Measurements from ENCODE around the gene GNAS.
A peak's percentile ranks its signal among the peaks of the same experiment; 100 is the strongest.

The GNAS gene

DNA sequence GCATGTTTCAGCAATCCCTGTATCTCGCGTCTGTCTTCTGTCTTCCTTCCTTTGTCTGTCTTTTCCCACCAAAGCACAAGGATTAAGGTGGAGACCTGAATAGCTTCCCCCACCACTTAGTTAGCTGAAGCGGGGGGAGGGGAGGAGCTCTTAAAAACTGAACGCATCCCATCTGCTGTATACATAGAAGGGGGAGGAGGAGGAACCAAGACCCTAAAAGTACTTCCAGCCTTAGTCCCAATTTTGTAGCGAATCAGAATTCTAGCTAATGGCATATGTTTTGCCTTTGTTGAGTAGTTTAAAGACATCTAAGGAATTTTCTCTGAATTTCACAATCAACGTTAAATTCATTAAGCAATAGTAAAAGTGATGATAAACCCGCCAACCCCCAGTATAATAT is 47.9 kb downstream of the GNAS start:
- no peak for DNase-seq

DNA sequence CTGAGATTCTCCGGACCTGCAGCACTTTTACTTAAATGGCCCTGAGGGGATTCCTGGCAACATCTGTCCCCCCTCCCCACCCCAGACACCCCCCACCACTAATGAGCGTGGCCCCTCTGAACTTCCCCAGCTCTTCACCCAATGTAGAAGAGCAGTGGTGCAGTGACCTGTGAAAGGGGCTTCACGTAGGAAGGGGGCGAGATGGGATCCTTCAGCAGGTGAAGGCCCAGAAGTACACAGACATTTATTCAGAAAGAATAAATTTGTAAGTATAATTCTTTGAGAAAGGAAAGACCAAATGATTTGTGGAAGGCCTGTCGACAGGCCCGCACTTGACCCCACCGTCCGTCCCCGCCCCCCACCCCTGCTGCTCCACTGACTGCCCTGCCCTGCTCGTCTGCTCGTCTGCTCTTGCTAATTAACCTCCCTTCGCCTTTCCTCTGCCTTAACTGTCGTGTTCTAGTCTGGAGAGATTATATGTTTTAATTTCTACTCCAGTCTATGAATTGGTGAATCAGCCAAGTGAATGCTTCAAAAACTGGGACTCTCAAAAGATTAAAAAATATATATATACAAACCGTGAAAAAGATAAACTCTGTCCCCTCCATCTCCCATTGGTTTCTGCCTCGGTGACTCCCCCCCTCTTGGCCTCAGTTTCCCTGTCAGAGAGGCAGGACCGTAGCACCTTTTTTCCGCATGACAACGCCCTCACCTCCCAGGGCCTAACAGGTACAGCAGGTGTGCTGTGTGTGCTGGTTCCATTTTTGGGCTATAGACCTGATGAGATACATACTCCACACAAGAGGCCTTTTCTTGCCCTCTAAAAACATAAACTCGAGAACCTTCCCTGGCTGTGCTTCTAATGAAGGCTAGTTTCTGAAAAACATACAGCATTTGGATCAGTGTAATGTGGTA is 49.2 kb downstream of the GNAS start:
- DNase-seq: no peak

DNA sequence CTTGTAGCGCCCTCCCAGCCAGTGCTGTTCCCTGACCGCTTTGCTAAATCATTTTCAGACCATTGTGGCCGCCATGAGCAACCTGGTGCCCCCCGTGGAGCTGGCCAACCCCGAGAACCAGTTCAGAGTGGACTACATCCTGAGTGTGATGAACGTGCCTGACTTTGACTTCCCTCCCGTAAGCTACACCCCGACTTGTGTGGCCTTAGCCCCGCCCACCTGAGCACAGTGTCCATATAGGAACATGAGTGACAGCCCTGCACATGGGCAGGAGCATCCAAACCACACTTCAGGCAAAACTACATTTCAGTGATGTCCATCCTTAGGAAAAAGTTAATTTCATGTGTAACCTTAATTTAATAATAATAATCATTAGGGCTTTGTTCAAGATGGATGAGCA is 51.1 kb downstream of the GNAS start:
- no peak for DNase-seq

GRCh38 chr20:58905236-58905635 is 52.7 kb downstream of the GNAS start:
- no peak for DNase-seq

- DNase-seq: no peak
Observed at GRCh38 chr20:58906111-58906510, 53.6 kb downstream of the GNAS start.

GRCh38 chr20:58906894-58907293 is 54.4 kb downstream of the GNAS start:
- DNase-seq: no peak

DNA sequence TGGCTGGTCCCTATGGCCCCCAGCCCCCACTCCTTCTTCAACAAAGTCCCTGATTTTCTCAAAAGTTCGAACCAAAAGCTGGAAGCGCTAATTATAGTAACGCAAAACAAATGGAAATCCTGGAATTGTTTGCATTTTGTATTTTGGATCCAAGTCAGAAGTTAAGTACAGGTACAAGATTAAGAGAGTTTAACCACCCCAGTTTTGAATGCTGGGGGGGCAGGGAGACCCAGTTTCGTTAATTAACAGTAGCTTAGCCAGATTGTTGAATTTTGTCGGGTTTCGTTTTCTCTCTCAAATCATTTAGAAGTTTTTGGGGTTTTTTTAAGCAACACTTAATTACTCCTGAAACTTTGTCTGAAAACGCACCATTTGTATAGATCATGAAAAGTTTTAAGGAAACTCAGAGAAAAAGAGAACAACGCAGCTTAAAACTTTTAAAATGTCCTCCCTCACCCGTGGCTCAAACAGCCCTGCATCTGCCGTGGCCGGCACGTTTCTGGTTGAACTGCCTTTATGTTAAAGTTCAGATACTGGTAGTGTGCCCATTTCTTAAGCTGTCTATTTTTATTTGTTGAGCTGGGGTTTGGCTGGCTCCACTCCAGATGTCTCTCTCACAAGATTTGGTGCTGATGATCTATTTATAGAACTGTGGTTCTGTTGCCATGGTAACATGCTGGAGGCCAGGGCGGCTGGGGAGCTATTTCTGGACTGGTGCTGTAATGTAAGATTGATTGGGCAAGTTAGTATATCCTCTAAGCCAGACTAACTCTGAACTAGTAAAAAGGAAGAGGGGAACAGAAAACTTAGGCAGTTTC is 55.0 kb downstream of the GNAS start:
- peak; percentile 86 to 87 for DNase-seq

DNA sequence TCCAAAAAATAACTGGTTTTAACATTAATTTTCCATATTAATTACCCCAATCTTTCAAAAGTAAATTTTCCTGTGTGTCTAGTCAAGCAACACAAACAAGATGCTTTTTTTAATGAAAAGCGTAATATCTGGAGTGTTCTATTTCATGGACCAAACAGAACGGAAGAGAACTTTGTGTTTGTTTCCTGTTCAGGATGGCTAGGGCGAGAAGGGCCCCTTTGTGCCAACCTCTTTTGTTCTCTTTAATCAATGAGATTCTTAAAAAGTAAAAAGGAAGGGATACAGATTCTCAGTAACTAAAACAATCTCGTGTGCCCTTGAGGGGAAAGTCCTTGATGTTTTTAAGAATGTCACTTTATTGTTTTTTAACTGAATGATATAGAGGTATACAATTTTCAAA is 55.7 kb downstream of the GNAS start:
- no peak for DNase-seq

GRCh38 chr20:58908941-58909340 is 56.4 kb downstream of the GNAS start:
- DNase-seq: no peak

- no peak for DNase-seq
Observed at GRCh38 chr20:58909585-58909984, 57.1 kb downstream of the GNAS start.

DNA sequence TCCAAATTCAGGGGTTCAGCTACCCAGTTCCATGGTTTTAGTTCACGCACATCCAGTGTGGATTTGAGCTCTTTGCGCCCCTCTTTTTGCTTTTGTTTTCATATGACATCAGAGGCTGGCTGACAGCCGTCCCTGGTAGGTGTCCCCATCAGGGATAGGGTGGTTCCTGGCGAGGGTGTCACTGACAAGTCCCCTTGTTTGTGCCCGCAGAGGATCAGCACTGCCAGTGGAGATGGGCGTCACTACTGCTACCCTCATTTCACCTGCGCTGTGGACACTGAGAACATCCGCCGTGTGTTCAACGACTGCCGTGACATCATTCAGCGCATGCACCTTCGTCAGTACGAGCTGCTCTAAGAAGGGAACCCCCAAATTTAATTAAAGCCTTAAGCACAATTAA is 58.0 kb downstream of the GNAS start:
- no peak for DNase-seq

GRCh38 chr20:58911309-58911708 is 58.8 kb downstream of the GNAS start:
- no peak for DNase-seq

DNA sequence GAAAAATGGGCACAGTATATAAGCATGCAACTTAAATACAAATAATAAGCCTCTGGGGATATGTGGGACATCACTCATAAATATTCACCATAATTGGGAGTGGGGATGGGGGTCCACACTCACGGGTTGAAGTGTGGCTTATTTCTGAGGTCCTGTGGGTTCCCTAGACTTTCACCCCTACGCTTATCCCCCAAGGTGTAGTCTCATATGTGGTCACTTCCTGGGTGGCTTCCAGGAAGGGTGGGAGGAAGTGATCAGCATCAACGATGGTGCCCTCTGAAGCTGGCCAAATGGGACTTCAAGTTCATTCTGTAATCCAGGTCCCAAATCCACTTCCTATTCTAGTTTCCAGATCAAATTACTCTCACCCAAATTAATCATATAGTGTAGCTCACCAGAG is 59.5 kb downstream of the GNAS start:
- no peak for DNase-seq

GRCh38 chr20:58913079-58913478 is 60.6 kb downstream of the GNAS start:
- no peak for DNase-seq

DNA sequence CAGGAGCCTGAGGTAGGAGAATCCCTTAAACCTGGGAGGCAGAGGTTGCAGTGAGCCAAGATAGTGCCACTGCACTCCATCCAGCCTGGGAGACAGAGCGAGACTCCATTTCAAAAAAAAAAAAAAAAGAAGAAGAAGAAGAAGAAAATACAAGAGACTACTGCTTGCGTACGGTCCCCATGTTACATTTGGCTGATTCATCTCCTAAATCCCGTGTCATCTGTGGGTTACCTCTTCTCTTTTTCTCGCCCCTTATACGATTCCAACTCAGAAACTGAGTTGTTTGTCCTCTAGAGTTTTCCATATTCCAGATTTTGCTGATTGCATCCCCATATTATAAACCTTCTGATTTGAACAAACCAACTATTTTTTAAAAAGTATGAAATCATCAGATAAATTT is 66.1 kb downstream of the GNAS start:
- no peak for DNase-seq

- DNase-seq: peak; percentile 28 to 70
Observed at GRCh38 chr20:58921564-58921963, 69.0 kb downstream of the GNAS start.

DNA sequence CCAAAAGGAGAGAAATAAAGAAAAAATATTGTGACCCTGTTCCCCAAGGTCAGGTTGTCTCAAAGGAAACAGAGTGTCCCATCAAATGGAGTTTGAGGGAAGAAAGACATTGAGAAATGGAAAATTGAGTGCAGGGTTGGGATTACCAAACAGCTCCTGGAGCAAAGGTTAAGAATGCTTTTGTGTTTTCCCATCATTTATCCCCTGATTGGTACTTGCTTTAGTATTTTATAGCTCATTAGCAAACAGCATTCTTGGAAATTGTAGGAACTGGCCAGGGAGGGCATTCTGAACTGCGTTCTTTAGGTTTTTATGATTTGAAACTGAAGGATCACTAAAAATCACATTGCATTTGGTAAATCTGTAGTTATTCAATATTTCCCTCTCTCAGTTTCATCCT is 69.5 kb downstream of the GNAS start:
- no peak for DNase-seq

DNA sequence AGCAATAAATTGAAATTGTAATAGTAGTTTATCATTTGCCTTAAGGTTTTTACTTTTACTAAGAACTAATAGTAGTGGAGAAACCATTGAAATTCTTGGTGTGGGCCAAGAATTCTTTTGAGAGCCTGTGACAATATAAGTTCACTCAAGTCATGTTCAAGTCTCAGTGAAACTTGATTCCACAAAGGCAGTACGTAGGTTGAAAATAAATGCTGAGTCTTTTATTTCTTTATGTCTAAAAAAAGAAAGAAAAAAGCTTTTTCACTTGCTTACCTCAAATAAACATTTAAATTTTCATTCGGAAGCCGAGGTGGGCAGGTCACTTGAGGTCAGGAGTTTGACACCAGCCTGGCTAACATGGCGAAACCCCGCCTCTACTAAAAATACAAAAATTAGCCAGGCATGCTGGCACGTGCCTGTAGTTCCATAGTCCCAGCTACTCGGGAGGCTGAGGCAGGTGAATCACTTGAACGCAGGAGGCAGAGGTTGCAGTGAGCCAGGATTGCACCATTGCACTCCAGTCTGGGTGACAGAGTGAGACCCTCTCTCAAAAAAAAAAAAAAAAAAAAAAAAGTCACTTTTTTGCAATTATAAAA is 70.7 kb downstream of the GNAS start:
- DNase-seq: no peak

DNA sequence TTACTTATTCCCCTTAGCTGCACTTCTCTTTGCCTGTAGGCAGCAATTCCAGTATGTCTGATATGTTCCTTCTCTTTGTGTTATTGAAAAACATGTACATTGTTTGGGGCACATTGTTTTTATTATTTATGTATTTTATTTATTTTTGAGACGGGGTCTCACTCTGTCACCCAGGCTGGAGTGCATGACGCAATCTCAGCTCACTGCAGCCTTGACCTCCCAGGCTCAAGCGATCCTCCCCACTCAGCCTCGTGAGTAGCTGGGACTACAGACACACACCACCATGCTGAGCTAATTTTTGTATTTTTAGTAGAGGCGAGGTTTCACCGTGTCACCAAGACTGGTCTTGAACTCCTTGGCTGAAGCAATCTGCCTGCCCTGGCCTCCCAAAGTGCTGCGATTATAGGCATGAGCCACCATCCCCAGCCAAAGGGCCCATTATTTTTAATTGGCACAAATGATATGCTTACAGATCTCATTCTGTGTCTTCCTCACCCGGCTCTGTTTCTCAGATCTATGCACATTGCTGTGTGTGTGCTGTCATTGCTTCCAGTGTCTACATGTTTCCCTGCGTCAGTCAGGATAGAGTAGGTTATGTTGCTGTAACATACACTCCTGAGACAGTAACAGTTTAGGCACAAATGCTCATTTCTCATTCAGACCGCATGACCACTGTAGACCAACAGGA is 74.4 kb downstream of the GNAS start:
- DNase-seq: no peak

- no peak for DNase-seq
Observed at GRCh38 chr20:58927490-58928061, 75.1 kb downstream of the GNAS start.

DNA sequence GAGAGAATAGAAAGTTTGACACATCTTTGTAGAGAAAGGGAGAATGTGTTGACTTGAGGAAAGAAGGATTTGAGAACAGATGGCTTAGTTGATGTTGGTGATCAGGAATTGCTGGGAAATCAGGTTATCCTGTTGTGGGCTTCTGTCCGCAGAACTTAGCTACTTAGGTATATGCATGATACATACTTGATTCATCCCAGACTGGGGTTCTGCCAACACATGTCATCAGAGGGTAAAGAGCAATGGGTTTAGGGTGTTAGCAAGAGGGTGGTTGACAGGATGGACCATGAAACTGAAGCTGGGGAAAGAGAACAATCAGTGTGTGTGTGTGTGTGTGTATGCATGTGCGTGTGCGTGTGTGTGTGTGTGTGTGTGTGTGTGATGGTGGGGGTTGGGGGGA is 78.0 kb downstream of the GNAS start:
- no peak for DNase-seq

GRCh38 chr20:58932170-58932569 is 79.7 kb downstream of the GNAS start:
- no peak for DNase-seq

DNA sequence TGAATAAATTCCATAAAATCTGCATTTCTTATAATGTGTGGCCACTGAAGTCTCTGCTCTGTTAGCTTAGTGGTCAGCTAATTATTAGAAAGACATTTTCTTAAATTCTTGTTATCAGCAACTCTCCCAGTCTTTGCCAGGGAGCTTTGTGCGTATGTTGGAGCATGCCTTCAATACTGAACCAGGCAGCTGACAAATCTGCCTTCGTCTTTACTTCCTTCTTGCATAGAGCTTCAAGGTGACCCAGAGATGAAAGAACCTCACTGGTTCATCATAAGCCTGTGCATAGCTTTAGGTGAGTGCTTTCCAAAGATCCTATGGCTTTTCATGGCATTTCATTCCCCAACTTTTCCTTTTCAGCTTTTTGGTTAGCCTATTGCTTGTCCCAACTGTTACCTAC is 85.6 kb downstream of the GNAS start:
- no peak for DNase-seq

Data from SHP77 (cell line).